Tibial nerve (tissue), 4 donors: Measurements from ENCODE around the gene MARCHF3.

Experiments
- EP300 ChIP-seq, 2 donors: sonication (generic); formaldehyde crosslinking; IDR thresholded peaks; one replicate each; pipeline ENCODE4 v1.6.1; 2017; ENCODE audit warnings: antibody characterized with exemption in 2 of 2, mild to moderate bottlenecking in 1 of 2
- POLR2A ChIP-seq, 2 donors: fragments of 450-650 bp; IDR thresholded peaks; one replicate each; pipeline ENCODE4 v1.6.1; 2017; ENCODE audit warnings: antibody characterized with exemption in 2 of 2, mild to moderate bottlenecking in 2 of 2, moderate library complexity in 2 of 2
- TF ChIP-seq, protein P1 (sequence below), 5 experiments: fragments of 200-600 bp in 3 of 5; fragments of 450-650 bp in 2 of 5; sonication (generic) in 3 of 5; IDR thresholded peaks; one replicate each; pipeline ENCODE4 v1.5.1; 2016 to 2019; ENCODE audit warnings: antibody characterized with exemption in 5 of 5, mild to moderate bottlenecking in 3 of 5, moderate library complexity in 2 of 5

DNA sequence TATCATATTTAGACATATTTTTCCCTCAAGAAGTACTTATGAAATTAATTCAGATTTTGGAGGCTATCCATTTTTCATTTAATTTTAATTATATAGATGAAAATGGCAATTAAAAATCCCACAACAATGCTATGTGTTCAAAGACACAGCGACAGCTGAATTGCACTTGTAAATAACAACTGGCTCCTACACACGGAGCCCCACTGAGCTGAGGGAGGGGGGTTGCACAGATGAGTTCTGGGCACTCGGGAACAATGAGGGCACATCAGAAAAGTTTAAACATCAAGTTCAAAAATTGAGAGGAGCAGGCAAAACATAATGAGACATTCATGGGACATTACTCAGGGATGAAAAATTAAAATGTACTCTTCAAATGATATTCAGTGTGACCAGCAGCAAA lies 104.9 kb downstream of the MARCHF3 start:
- TF ChIP-seq POLR2A (IDR thresholded peaks at IDR 0.05) (no peak), EP300 (IDR thresholded peaks at IDR 0.05) (no peak)
- TF ChIP-seq, protein P1, sequence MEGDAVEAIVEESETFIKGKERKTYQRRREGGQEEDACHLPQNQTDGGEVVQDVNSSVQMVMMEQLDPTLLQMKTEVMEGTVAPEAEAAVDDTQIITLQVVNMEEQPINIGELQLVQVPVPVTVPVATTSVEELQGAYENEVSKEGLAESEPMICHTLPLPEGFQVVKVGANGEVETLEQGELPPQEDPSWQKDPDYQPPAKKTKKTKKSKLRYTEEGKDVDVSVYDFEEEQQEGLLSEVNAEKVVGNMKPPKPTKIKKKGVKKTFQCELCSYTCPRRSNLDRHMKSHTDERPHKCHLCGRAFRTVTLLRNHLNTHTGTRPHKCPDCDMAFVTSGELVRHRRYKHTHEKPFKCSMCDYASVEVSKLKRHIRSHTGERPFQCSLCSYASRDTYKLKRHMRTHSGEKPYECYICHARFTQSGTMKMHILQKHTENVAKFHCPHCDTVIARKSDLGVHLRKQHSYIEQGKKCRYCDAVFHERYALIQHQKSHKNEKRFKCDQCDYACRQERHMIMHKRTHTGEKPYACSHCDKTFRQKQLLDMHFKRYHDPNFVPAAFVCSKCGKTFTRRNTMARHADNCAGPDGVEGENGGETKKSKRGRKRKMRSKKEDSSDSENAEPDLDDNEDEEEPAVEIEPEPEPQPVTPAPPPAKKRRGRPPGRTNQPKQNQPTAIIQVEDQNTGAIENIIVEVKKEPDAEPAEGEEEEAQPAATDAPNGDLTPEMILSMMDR (IDR thresholded peaks at IDR 0.05) = no peak
